Superior temporal gyrus (tissue), 1 donor: Measurements from ENCODE around the gene RXRA.
A peak's percentile ranks its signal among the peaks of the same experiment; 100 is the strongest.

Experiments
- DNase-seq: peaks from one replicate; pipeline ENCODE4 v3.0.0-alpha.2; 2016; ENCODE audit errors: extremely low spot score

Gene RXRA

GRCh38 chr9:134355158-134355557 is 28.9 kb downstream of the RXRA start:
- DNase-seq: no peak

GRCh38 chr9:134355561-134356279 is 29.5 kb downstream of the RXRA start:
- no peak for DNase-seq

DNA sequence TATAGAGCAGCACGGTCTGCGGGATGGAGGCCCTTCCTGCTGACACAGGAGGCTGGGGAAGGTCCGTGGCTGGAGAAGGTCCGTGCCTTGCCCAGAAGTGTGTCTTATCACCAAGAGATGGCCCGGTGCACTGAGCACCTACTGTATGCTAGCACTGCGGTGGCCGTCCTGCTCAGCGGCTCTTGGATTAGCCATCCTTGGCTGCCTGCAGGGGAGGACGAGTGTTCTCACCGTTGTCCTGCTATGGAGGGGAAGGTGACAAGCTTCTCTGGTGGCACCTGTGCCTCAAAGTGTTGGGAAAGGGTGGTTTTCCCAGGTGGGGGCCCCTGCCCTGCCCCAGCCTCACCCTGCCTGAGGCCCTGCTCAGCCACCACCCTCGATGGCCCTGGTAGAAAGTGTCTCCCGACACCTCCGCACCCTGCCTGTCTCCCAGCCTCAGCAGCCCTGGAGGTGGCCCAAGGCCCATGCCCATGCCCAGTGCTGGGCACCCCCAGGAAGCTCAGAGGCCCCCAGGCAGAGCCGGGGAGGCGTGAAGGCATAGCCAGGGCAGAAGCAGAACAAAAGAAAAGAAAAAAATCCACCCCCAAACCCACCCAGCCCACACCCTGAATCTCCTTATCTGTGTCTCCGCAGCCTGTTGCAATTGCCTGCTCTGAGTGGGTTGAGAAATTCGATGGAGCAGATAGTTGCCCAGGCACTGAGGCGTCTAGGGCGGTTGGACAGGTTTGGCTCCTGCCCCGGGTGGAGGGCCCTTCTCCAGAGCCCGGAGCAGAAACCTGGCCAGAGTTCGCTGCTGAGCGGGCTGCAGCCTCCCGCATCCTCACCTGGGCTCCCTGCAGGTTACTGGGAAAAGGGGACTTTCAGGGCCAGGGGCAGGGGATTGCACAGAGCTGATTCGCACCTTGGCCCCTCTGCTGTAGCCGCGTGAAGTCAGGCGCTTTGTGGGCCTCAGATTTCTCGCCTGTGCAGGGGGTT is 30.5 kb downstream of the RXRA start:
- no peak for DNase-seq

DNA sequence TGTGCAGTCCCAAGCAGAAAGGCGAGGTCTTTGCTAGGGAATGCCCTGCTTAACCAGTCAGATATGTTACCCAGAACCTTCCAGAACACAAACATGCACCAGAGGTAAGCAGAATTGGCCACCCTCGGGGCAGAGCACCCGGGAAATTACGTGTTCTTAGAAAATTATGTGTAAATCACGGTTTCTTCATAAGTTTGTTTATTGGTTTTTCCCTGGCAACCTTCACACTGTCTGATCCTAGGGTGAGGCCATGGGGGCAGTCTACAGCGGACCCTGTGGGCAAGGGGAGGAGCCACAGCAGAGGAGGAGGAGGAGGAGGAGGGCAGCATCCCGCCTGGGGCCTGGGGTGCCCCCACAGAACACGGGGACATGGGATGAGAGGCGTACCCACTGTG is 31.4 kb downstream of the RXRA start:
- no peak for DNase-seq

- DNase-seq: no peak
Observed at GRCh38 chr9:134358026-134358661, 31.9 kb downstream of the RXRA start.

DNA sequence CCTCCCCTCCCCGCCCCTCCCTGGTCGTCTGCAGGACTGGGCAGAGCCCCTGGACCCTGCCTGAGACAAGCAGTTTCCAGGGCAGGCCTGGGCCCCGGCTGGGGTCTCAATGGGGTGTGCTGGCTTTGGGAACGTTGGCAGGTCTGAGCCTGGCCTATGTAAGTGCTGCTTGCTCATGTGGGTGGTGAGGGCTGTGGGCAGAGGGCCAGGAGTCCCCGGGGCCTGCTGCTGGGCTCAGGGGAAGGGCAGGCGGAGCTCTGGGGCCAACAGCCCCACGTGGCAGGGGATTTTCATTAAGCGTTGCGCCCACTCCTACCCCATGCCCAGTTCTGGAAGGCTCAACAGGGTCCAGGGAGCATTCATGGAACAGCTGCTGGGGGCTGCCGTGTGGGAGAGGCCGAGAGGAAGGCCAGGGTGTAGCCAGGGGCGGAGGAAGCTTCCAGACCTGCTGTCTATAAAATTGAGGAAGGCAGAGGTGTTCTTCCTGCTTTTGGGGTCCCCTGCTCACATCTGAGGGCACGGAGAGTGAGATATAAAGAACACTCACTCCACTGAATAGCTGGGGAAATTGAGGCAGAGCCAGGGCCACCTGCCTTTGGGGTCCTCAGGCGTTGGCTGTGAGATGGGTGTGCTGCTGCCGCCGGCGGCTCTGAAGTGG is 32.5 kb downstream of the RXRA start:
- no peak for DNase-seq

DNA sequence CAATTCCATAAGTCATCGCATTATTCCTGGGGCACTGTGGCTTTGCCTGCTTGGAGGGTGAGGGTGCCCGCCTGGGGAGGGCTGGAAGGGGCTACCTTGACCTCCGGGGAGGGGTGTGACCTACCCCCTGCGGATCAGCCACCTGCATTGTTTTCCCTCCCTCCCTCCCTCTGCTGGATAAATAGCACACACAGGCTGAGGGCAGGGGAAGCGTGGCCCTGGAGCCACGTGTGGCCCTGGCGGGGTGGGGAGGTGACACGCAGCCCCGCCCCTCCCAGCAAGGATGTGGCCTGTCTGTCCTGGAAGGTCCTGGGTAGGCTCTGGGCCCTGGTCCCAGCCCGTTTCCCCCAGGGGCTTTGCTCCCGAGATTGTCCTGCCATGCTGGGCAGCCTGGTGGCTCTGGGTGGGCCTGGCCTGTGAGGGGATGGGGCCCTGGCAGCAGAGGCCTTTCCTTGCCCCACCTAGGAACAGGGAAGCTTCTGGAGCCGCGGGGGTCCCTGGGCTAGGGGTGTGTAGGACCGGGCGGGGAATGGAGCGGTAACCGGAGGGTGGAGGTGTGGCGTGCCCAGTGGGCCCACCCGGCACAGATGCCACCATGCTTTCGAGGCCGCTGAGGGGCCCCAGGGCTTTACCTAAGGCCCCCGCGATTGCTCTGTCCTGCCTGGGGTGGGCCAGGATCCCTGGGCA is 33.4 kb downstream of the RXRA start:
- DNase-seq: no peak

DNA sequence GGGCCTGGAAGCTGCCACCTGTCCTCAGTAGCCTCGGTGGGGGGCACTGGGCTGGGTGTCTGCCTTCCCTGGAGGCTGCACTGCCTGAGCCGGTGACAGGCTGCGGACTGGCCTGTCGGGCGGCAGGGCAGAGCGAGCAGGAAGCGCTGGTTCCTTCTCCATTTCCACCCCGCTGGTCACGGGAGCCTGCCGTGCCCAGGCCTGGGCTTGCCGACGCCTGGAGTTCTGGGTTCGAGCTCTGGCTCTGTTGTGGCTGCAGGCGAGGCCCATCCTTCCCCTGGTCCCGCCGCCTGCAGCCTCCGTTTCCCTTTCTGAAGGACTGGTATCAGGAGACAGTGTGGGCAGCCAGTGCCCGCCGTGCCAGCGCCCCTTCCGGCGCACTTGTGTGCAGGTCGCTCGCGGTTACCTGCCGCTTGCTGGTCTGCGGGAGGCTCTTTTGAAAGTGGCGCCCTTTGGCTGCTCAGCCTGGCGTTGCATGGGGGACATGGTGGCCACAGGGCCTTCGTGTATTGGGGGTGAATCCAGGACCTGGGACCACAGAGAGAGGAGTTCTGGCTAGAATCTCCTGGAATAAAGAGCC is 34.0 kb downstream of the RXRA start:
- no peak for DNase-seq

DNA sequence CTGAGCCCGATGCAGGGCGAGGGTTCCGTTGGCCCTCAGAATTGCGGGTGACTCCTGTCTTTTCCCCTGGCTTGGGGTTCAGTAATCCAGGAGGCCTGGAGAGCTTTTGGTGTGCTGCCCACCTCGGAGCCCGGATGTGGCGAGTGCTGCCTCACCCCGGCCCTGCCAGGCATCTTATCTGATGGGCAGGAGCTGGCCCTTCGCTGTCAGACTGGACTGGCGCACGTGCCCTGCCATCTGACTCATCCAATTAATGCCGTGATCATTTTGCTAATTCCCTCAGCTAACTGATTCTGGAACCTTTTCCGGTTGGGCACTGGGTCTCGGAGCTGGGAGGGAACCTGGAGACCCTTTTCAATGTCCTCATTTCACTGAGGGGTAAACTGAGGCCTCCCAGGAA is 34.6 kb downstream of the RXRA start:
- no peak for DNase-seq

- DNase-seq: no peak
Observed at GRCh38 chr9:134361426-134361825, 35.2 kb downstream of the RXRA start.

GRCh38 chr9:134361843-134362414 is 35.7 kb downstream of the RXRA start:
- DNase-seq: no peak

- DNase-seq: no peak
Observed at GRCh38 chr9:134363450-134363849, 37.2 kb downstream of the RXRA start.

- no peak for DNase-seq
Observed at GRCh38 chr9:134364391-134365114, 38.3 kb downstream of the RXRA start.

GRCh38 chr9:134365115-134365596 is 38.9 kb downstream of the RXRA start:
- no peak for DNase-seq

GRCh38 chr9:134365791-134366222 is 39.6 kb downstream of the RXRA start:
- DNase-seq: no peak

- DNase-seq: peak; percentile 88
Observed at GRCh38 chr9:134366223-134367031, 40.2 kb downstream of the RXRA start.

DNA sequence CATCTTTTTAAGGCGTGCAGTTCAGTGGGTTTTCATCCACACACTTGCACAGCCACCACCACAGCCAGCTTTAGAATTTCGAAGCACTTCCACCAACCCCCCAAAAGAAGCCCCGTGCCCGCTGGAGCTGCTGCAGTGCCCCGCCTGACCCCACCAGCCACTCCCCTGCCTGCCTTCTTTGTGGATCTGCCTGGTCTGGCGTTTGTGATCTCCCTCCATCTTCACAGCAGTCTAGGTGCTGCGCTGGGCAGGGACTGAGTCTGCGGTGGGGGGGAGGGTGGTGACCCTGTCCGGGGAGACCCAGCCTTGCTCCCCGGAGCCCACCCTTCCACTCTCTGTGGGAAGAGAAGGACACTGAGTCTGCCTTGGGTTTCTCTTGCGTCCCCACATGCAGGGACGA is 40.8 kb downstream of the RXRA start:
- DNase-seq: no peak

- DNase-seq: no peak
Observed at GRCh38 chr9:134367791-134368490, 41.7 kb downstream of the RXRA start.
